ENCODE data around the gene BEND5.

The BEND5 gene

GRCh38 chr1:48718116-48718630, 58.5 kb downstream of the BEND5 start:
- Histone ChIP-seq H3K9me2 (ENCODE audit: low read depth, low read length) (no peaks in the 10 kb centered on the region), H3K27me3 (ENCODE audit: insufficient read depth, low read length) (no peaks in the 10 kb centered on the region), H3K27ac (ENCODE audit: low read depth, low read length, poor library complexity, severe bottlenecking) (no peak overlapping the region), H3F3A (ENCODE audit: insufficient read depth, low read length) (no peaks in the 10 kb centered on the region), H3K4me2 (ENCODE audit: low read length) (no peak overlapping the region), H3K4me1 (ENCODE audit: insufficient read depth, low read length, severe bottlenecking) (no peaks in the 10 kb centered on the region), H3K9ac (ENCODE audit: low read length) (no peak overlapping the region), H3K9me3 (ENCODE audit: low read length) (no peaks in the 10 kb centered on the region), H3K36me3 (ENCODE audit: insufficient read depth, low read length) (no peaks in the 10 kb centered on the region), H4K20me1 (ENCODE audit: insufficient read depth, low read length) (no peaks in the 10 kb centered on the region), H3K4me3 (ENCODE audit: low read depth, low read length, poor library complexity, severe bottlenecking) (no peak overlapping the region), H2AFZ (ENCODE audit: low read length) (no peak overlapping the region), H3K79me2 (ENCODE audit: insufficient read depth, low read length) (no peaks in the 10 kb centered on the region)
- TF ChIP-seq CTCF (IDR thresholded peaks at IDR 0.05; ENCODE audit: low read length) (no peak), EZH2 (IDR thresholded peaks at IDR 0.05; ENCODE audit: borderline replicate concordance, low read length) (no peak)

- H3K27ac ChIP-seq (ENCODE audit: low read depth, low read length, poor library complexity, severe bottlenecking) = no peak overlapping the region
- no peak overlapping the region for H3K4me2 ChIP-seq (ENCODE audit: low read length)
- no peaks in the 10 kb centered on the region for H3F3A ChIP-seq (ENCODE audit: insufficient read depth, low read length)
- H3K9me3 ChIP-seq (ENCODE audit: low read length) = no peaks in the 10 kb centered on the region
- H3K4me1 ChIP-seq (ENCODE audit: insufficient read depth, low read length, severe bottlenecking) = no peaks in the 10 kb centered on the region
- H3K4me3 ChIP-seq (ENCODE audit: low read depth, low read length, poor library complexity, severe bottlenecking) = no peak overlapping the region
- H4K20me1 ChIP-seq (ENCODE audit: insufficient read depth, low read length) = no peaks in the 10 kb centered on the region
- no peak overlapping the region for H3K9ac ChIP-seq (ENCODE audit: low read length)
- no peaks in the 10 kb centered on the region for H3K36me3 ChIP-seq (ENCODE audit: insufficient read depth, low read length)
- no peaks in the 10 kb centered on the region for H3K9me2 ChIP-seq (ENCODE audit: low read depth, low read length)
- TF ChIP-seq EZH2 (IDR thresholded peaks at IDR 0.05; ENCODE audit: borderline replicate concordance, low read length) (no peak), CTCF (IDR thresholded peaks at IDR 0.05; ENCODE audit: low read length) (no peak)
- H2AFZ ChIP-seq (ENCODE audit: low read length) = no peak overlapping the region
- no peaks in the 10 kb centered on the region for H3K79me2 ChIP-seq (ENCODE audit: insufficient read depth, low read length)
- no peaks in the 10 kb centered on the region for H3K27me3 ChIP-seq (ENCODE audit: insufficient read depth, low read length)
These were observed 59.6 kb downstream of the BEND5 start for GRCh38 chr1:48717082-48717481.

- Histone ChIP-seq H3K27ac (ENCODE audit: low read depth, low read length, poor library complexity, severe bottlenecking) (no peak overlapping the region), H3K9ac (ENCODE audit: low read length) (no peak overlapping the region), H2AFZ (ENCODE audit: low read length) (no peak overlapping the region), H3F3A (ENCODE audit: insufficient read depth, low read length) (no peaks in the 10 kb centered on the region), H3K4me1 (ENCODE audit: insufficient read depth, low read length, severe bottlenecking) (no peaks in the 10 kb centered on the region), H3K4me2 (ENCODE audit: low read length) (no peak overlapping the region), H3K79me2 (ENCODE audit: insufficient read depth, low read length) (no peaks in the 10 kb centered on the region), H3K9me3 (ENCODE audit: low read length) (no peaks in the 10 kb centered on the region), H3K27me3 (ENCODE audit: insufficient read depth, low read length) (no peaks in the 10 kb centered on the region), H3K9me2 (ENCODE audit: low read depth, low read length) (no peaks in the 10 kb centered on the region), H3K4me3 (ENCODE audit: low read depth, low read length, poor library complexity, severe bottlenecking) (no peak overlapping the region), H4K20me1 (ENCODE audit: insufficient read depth, low read length) (no peaks in the 10 kb centered on the region), H3K36me3 (ENCODE audit: insufficient read depth, low read length) (no peaks in the 10 kb centered on the region)
- no peak for TF ChIP-seq EZH2 (IDR thresholded peaks at IDR 0.05; ENCODE audit: borderline replicate concordance, low read length)
- TF ChIP-seq CTCF (IDR thresholded peaks at IDR 0.05; ENCODE audit: low read length) = no peak
These were observed 60.8 kb downstream of the BEND5 start for GRCh38 chr1:48715921-48716320.

All from OCI-LY1 (cell line).